PC-3 (cell line): ENCODE measurements around the gene SGO2. TPM values are rescaled to one million over a fixed set of nuclear protein-coding genes. Genes with fewer than 3 reads are reported as not detected.

Experiments
- ATAC-seq: fragments of 200-7000 bp; cut with Tn5 transposase; 2 replicates; pipeline ENCODE4 v1.9.1; 2020; ENCODE audit warnings: mild to moderate bottlenecking, moderate library complexity
- BruUV-seq: library from RNA; stranded (reverse); fragments of 400-500 nt; replicated peaks from 2 replicates; lab custom pipeline; 2021; lab: Mats Ljungman, UMichigan
- CTCF ChIA-PET: fragments of 300-600 bp; sonication (Branson Sonifier 250); formaldehyde crosslinking; loops from one replicate; lab custom pipeline; 2022; ENCODE audit warnings: antibody characterized with exemption; lab: Charles Lee
- POLR2A ChIA-PET: fragments of 300-600 bp; sonication (Branson Sonifier 250); formaldehyde crosslinking; loops from one replicate; lab custom pipeline; 2022; ENCODE audit warnings: antibody characterized with exemption; ENCODE audit not compliant: unreplicated experiment; lab: Charles Lee
- DNase-seq: peaks from one replicate; pipeline ENCODE4 v3.0.0-alpha.2; 2015
- H2AFZ ChIP-seq: fragments of 300-600 bp; sonication (generic); 2 replicates; pipeline ENCODE4 v1.6.0; 2016; ENCODE audit warnings: antibody characterized with exemption, low read length
- H3F3A ChIP-seq: fragments of 300-600 bp; sonication (generic); one replicate; pipeline ENCODE4 v1.6.0; 2017; ENCODE audit warnings: antibody characterized with exemption, low read length, control low read depth, mild to moderate bottlenecking; ENCODE audit not compliant: unreplicated experiment
- H3K27ac ChIP-seq: fragments of 300-600 bp; sonication (generic); 2 replicates; pipeline ENCODE4 v1.5.1; 2016; ENCODE audit warnings: mild to moderate bottlenecking, low read length
- H3K27me3 ChIP-seq: fragments of 300-600 bp; sonication (generic); 2 replicates; pipeline ENCODE4 v1.6.1; 2016; ENCODE audit warnings: low read length, mixed read lengths
- H3K36me3 ChIP-seq: fragments of 300-600 bp; sonication (generic); 2 replicates; pipeline ENCODE4 v1.6.1; 2016; ENCODE audit warnings: low read depth, mixed run types, low read length, mixed read lengths
- H3K4me1 ChIP-seq: fragments of 300-600 bp; sonication (generic); 2 replicates; pipeline ENCODE4 v1.5.1; 2016; ENCODE audit warnings: low read length; ENCODE audit not compliant: insufficient read depth
- H3K4me2 ChIP-seq: fragments of 300-600 bp; sonication (generic); 2 replicates; pipeline ENCODE4 v1.6.0; 2016; ENCODE audit warnings: low read length
- H3K4me3 ChIP-seq: fragments of 300-600 bp; sonication (generic); 2 replicates; pipeline ENCODE4 v1.5.1; 2016; ENCODE audit warnings: mild to moderate bottlenecking, low read length, mixed read lengths
- H3K79me2 ChIP-seq: fragments of 300-600 bp; sonication (generic); 2 replicates; pipeline ENCODE4 v1.6.1; 2017; ENCODE audit warnings: low read length, mixed read lengths
- H3K9ac ChIP-seq: fragments of 300-600 bp; sonication (generic); 2 replicates; pipeline ENCODE4 v1.6.0; 2016; ENCODE audit warnings: mild to moderate bottlenecking, low read length
- H3K9me2 ChIP-seq: fragments of 300-600 bp; sonication (generic); replicated peaks from 2 replicates; pipeline ENCODE4 v1.6.1; 2016; ENCODE audit warnings: mixed run types, low read length, mixed read lengths
- H3K9me3 ChIP-seq: fragments of 300-600 bp; sonication (generic); 2 replicates; pipeline ENCODE4 v1.6.1; 2016; ENCODE audit warnings: low read length, mixed read lengths
- H4K20me1 ChIP-seq: fragments of 300-600 bp; sonication (generic); 2 replicates; pipeline ENCODE4 v1.6.1; 2016; ENCODE audit warnings: low read length, mixed read lengths
- EZH2 ChIP-seq: fragments of 300-600 bp; sonication (generic); IDR thresholded peaks from one replicate; pipeline ENCODE4 v1.6.1; 2017; ENCODE audit warnings: antibody characterized with exemption, mild to moderate bottlenecking, low read length; ENCODE audit not compliant: unreplicated experiment
- EZH2phosphoT487 ChIP-seq: fragments of 300-600 bp; sonication (generic); IDR thresholded peaks from 2 replicates; pipeline ENCODE4 v1.6.1; 2018; ENCODE audit warnings: mild to moderate bottlenecking, antibody characterized with exemption, low read length, borderline replicate concordance
- intact Hi-C: fragments of 100-400 bp; cut with micrococcal nuclease; formaldehyde crosslinking; loops from 2 replicates; pipeline ENCODE4 v1.9.0; 2023
- total RNA-seq: library from RNA; depleted of rRNA; stranded (reverse); fragments of >200 nt; gene quantifications from 2 replicates; pipeline ENCODE4 v1.2.3, GENCODE V29; 2014
- TF ChIP-seq, protein P1 (sequence below): fragments of 300-600 bp; sonication (generic); conservative IDR thresholded peaks from 2 replicates; pipeline ENCODE4 v1.5.1; 2017; ENCODE audit warnings: antibody characterized with exemption, low read depth, mild to moderate bottlenecking, low read length

Gene SGO2
- total RNA-seq, 1 experiment from 2014 or later, result 25.6 TPM

- TF ChIP-seq, protein P1, sequence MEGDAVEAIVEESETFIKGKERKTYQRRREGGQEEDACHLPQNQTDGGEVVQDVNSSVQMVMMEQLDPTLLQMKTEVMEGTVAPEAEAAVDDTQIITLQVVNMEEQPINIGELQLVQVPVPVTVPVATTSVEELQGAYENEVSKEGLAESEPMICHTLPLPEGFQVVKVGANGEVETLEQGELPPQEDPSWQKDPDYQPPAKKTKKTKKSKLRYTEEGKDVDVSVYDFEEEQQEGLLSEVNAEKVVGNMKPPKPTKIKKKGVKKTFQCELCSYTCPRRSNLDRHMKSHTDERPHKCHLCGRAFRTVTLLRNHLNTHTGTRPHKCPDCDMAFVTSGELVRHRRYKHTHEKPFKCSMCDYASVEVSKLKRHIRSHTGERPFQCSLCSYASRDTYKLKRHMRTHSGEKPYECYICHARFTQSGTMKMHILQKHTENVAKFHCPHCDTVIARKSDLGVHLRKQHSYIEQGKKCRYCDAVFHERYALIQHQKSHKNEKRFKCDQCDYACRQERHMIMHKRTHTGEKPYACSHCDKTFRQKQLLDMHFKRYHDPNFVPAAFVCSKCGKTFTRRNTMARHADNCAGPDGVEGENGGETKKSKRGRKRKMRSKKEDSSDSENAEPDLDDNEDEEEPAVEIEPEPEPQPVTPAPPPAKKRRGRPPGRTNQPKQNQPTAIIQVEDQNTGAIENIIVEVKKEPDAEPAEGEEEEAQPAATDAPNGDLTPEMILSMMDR, result no peak
- TF ChIP-seq EZH2phosphoT487, result no peak
- TF ChIP-seq EZH2, result no peak
- CTCF ChIA-PET, result no interaction called here
- intact Hi-C loops, result no loop called here
- Histone ChIP-seq H3K9me3 (0 out of 2 replicates have a peak, but pooled peaks cover 3% of the 10 kb centered on the region), H3K4me3 (no peak overlapping the region), H2AFZ (no peak overlapping the region), H3K9me2 (no peaks in the 10 kb centered on the region), H3F3A (no peaks in the 10 kb centered on the region), H3K27me3 (no peaks in the 10 kb centered on the region), H3K79me2 (no peaks in the 10 kb centered on the region), H3K4me1 (peaks cover 4% of the 10 kb centered on the region; the same call in 1 of the 2 replicates), H3K27ac (no peak overlapping the region), H3K4me2 (no peak overlapping the region), H4K20me1 (no peaks in the 10 kb centered on the region), H3K9ac (no peak overlapping the region), H3K36me3 (no peaks in the 10 kb centered on the region)
- ATAC-seq, result peak; percentile 22; the same call in 1 of the 2 replicates
- DNase-seq, result no peak
- POLR2A ChIA-PET, result no interaction called here
- no TSS peak for BruUV-seq
Measured at GRCh38 chr2:200515155-200515554, 10.9 kb upstream of the SGO2 start.

DNA sequence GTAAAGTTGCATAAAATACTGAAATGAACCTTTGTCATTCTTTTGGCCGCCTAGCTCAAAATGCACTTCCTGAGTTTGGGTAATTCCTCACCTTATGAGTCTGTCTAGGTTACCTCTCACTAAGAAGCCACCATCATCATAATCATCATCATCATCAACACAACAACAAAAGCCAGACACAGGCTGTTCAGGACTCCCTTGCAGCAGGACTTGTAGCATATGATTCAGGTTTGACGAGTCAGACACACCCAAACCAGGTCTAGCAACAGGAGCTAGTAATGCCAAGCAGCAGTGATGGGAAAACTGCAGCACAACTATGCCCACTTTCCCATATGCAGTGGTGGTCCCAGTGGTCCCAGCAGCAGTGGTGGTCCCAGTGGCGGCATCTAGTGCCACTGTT lies 2.8 kb upstream of the SGO2 start:
- peak; percentile 73 for DNase-seq
- POLR2A ChIA-PET, result interaction anchor here (1.0 kb wide), 1 partner anchor 13 kb away, joined by 3 read pairs; the partner anchor contains the start of gene KCTD18

More for the DNA sequence above, 2.8 kb upstream of the SGO2 start:
- no peaks in the 10 kb centered on the region for H4K20me1 ChIP-seq
- H3K27ac ChIP-seq, result peak overlapping the region; percentile 1; the same call in 1 of the 2 replicates
- intact Hi-C loops, result loop anchor here (1.0 kb wide), 1 partner anchor 13 kb away; the partner anchor contains the start of gene KCTD18
- H2AFZ ChIP-seq, result peak overlapping the region; percentile 94
- peaks cover 37% of the 10 kb centered on the region for H3K4me1 ChIP-seq
- no peaks in the 10 kb centered on the region for H3K9me2 ChIP-seq
- ATAC-seq, result peak; percentile 18; the same call in 1 of the 2 replicates
- no peaks in the 10 kb centered on the region for H3K36me3 ChIP-seq
- CTCF ChIA-PET, result interaction anchor here (0.9 to 1.2 kb wide), 2 partner anchors 14 to 40 kb away, joined by 4 read pairs; partner anchors contain the start of gene KCTD18
- H3K9me3 ChIP-seq, result no peaks in the 10 kb centered on the region
- TF ChIP-seq EZH2 (no peak), EZH2phosphoT487 (no peak)
- TF ChIP-seq, protein P1, result no peak
- no peaks in the 10 kb centered on the region for H3K27me3 ChIP-seq
- no peaks in the 10 kb centered on the region for H3F3A ChIP-seq
- no peak overlapping the region for H3K9ac ChIP-seq
- BruUV-seq, result no TSS peak
- peak overlapping the region; percentile 39; the same call in 1 of the 2 replicates for H3K4me3 ChIP-seq
- H3K4me2 ChIP-seq, result peak overlapping the region; percentile 64
- H3K79me2 ChIP-seq, result peaks cover 21% of the 10 kb centered on the region
